Ishikawa (cell line): ENCODE measurements around the gene TSPAN18.

ENCODE experiments used
- CEBPB ChIP-seq: IDR thresholded peaks from 2 replicates; pipeline ENCODE4 v1.6.1; 2012
- CREB1 ChIP-seq: IDR thresholded peaks from 2 replicates; pipeline ENCODE4 v1.6.1; 2012; ENCODE audit warnings: low read depth
- EGR1 ChIP-seq: IDR thresholded peaks from 2 replicates; pipeline ENCODE4 v1.6.1; 2012
- EP300 ChIP-seq: IDR thresholded peaks from 2 replicates; pipeline ENCODE4 v1.6.1; 2012; ENCODE audit warnings: borderline replicate concordance
- FOXM1 ChIP-seq: IDR thresholded peaks from 2 replicates; pipeline ENCODE4 v1.6.1; 2012; ENCODE audit warnings: low read depth, borderline replicate concordance
- MAX ChIP-seq: IDR thresholded peaks from 2 replicates; pipeline ENCODE4 v1.6.1; 2012
- NFIC ChIP-seq: IDR thresholded peaks from 2 replicates; pipeline ENCODE4 v1.6.1; 2012
- RAD21 ChIP-seq: IDR thresholded peaks from 2 replicates; pipeline ENCODE4 v1.6.1; 2012; ENCODE audit warnings: low read depth
- REST ChIP-seq: IDR thresholded peaks from 2 replicates; pipeline ENCODE4 v1.6.1; 2012; ENCODE audit warnings: low read depth, mild to moderate bottlenecking
- TAF1 ChIP-seq: IDR thresholded peaks from 2 replicates; pipeline ENCODE4 v1.6.1; 2012; ENCODE audit warnings: low read depth, mild to moderate bottlenecking
- TCF12 ChIP-seq: IDR thresholded peaks from 2 replicates; pipeline ENCODE4 v1.6.1; 2012; ENCODE audit warnings: low read depth
- TEAD4 ChIP-seq: IDR thresholded peaks from 2 replicates; pipeline ENCODE4 v1.6.1; 2012
- USF1 ChIP-seq: IDR thresholded peaks from 2 replicates; pipeline ENCODE4 v1.6.1; 2012
- YY1 ChIP-seq: IDR thresholded peaks from 2 replicates; pipeline ENCODE4 v1.6.1; 2012; ENCODE audit warnings: low read depth
- ZBTB7A ChIP-seq: IDR thresholded peaks from 2 replicates; pipeline ENCODE4 v1.6.1; 2012; ENCODE audit warnings: low read depth

The TSPAN18 gene

GRCh38 chr11:44913502-44913901 is 186.7 kb downstream of the TSPAN18 start:
- no peak for TF ChIP-seq TAF1
- no peak for TF ChIP-seq YY1
- no peak for TF ChIP-seq REST
- TF ChIP-seq EGR1: no peak
- no peak for TF ChIP-seq NFIC
- TF ChIP-seq CREB1: no peak
- no peak for TF ChIP-seq ZBTB7A
- no peak for TF ChIP-seq RAD21
- TF ChIP-seq CEBPB: no peak
- no peak for TF ChIP-seq MAX

- no peak for TF ChIP-seq RAD21
Observed at GRCh38 chr11:44914105-44914504, 187.3 kb downstream of the TSPAN18 start.

- TF ChIP-seq TEAD4 (no peak), CREB1 (no peak), EP300 (no peak), EGR1 (no peak), RAD21 (no peak), TAF1 (no peak), TCF12 (no peak), USF1 (no peak), ZBTB7A (no peak), YY1 (no peak), REST (no peak), FOXM1 (no peak), NFIC (no peak), MAX (no peak), CEBPB (no peak)
Observed at GRCh38 chr11:44915004-44915403, 188.2 kb downstream of the TSPAN18 start.

GRCh38 chr11:44915621-44916020 is 188.9 kb downstream of the TSPAN18 start:
- no peak for TF ChIP-seq YY1
- TF ChIP-seq ZBTB7A: no peak
- TF ChIP-seq CREB1: no peak
- no peak for TF ChIP-seq EP300
- no peak for TF ChIP-seq REST
- TF ChIP-seq USF1: no peak
- no peak for TF ChIP-seq NFIC
- no peak for TF ChIP-seq TAF1
- no peak for TF ChIP-seq MAX
- TF ChIP-seq FOXM1: no peak
- TF ChIP-seq CEBPB: no peak

- no peak for TF ChIP-seq USF1
- TF ChIP-seq EP300: no peak
- TF ChIP-seq YY1: no peak
- TF ChIP-seq CEBPB: no peak
- TF ChIP-seq REST: no peak
- TF ChIP-seq NFIC: no peak
Observed at GRCh38 chr11:44916331-44916730, 189.6 kb downstream of the TSPAN18 start.
